Muscle layer of duodenum (tissue), 2 donors: ENCODE measurements around the gene CLK1.

Source experiments
- H3K27ac ChIP-seq: one replicate; pipeline ENCODE4 v1.7.0; 2013; ENCODE audit warnings: mild to moderate bottlenecking, low read length
- H3K27me3 ChIP-seq: one replicate; pipeline ENCODE4 v1.7.0; 2013; ENCODE audit warnings: low read depth, mild to moderate bottlenecking, control low read depth, low read length
- H3K36me3 ChIP-seq, 2 donors: one replicate each; pipeline ENCODE4 v1.7.0; 2013; ENCODE audit warnings: low read length in 2 of 2, control low read depth in 1 of 2, mild to moderate bottlenecking in 1 of 2; ENCODE audit not compliant: insufficient read depth in 2 of 2, control insufficient read depth in 1 of 2
- H3K4me1 ChIP-seq, 2 donors: one replicate each; pipeline ENCODE4 v1.7.0; 2013; ENCODE audit warnings: low read length in 2 of 2, mild to moderate bottlenecking in 2 of 2, control low read depth in 1 of 2, moderate library complexity in 1 of 2; ENCODE audit not compliant: insufficient read depth in 2 of 2, control insufficient read depth in 1 of 2
- H3K4me3 ChIP-seq, 2 donors: one replicate each; pipeline ENCODE4 v1.7.0; 2013; ENCODE audit warnings: low read length in 2 of 2, low read depth in 1 of 2, mild to moderate bottlenecking in 1 of 2
- H3K9me3 ChIP-seq, 2 donors: one replicate each; pipeline ENCODE4 v1.7.0; 2013; ENCODE audit warnings: low read length in 2 of 2, control low read depth in 1 of 2, mild to moderate bottlenecking in 1 of 2; ENCODE audit not compliant: control insufficient read depth in 1 of 2
- donor health status: healthy.

The CLK1 gene

GRCh38 chr2:200850512-200851256, 13.8 kb downstream of the CLK1 start:
- H3K4me1 ChIP-seq = no peaks in the 10 kb centered on the region
- H3K27me3 ChIP-seq = no peaks in the 10 kb centered on the region
- H3K36me3 ChIP-seq = peaks cover 36 to 49% of the 10 kb centered on the region in 2 donors
- H3K27ac ChIP-seq = no peak overlapping the region
- no peaks in the 10 kb centered on the region for H3K9me3 ChIP-seq
- H3K4me3 ChIP-seq = no peak overlapping the region

DNA sequence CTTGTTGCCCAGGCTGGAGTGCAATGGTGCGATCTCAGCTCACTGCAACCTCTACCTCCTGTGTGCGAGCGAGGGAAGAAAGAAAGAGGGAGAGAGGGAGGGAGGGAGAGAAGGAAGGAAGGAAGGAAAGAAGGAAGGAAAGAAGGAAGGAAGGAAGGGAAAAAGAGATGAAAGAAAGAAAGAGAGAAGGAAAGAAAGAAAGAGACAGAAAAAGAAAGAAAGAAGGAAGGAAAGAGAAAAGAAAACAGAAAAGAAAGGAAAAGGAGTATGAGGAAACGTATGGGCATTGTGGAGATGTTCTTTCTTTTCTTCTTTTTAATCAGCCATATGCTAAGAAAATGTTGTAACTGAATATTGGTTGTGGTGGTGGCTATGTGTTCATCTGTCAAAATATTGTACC, 16.5 kb downstream of the CLK1 start:
- Histone ChIP-seq H3K4me3 (no peak overlapping the region), H3K36me3 (peaks cover 16 to 22% of the 10 kb centered on the region in 2 donors), H3K9me3 (no peaks in the 10 kb centered on the region), H3K27me3 (no peaks in the 10 kb centered on the region), H3K27ac (no peak overlapping the region), H3K4me1 (no peaks in the 10 kb centered on the region)

- Histone ChIP-seq H3K27me3 (no peaks in the 10 kb centered on the region), H3K4me3 (no peak overlapping the region), H3K4me1 (no peaks in the 10 kb centered on the region)
Observed at GRCh38 chr2:200847269-200847668, 17.2 kb downstream of the CLK1 start.

DNA sequence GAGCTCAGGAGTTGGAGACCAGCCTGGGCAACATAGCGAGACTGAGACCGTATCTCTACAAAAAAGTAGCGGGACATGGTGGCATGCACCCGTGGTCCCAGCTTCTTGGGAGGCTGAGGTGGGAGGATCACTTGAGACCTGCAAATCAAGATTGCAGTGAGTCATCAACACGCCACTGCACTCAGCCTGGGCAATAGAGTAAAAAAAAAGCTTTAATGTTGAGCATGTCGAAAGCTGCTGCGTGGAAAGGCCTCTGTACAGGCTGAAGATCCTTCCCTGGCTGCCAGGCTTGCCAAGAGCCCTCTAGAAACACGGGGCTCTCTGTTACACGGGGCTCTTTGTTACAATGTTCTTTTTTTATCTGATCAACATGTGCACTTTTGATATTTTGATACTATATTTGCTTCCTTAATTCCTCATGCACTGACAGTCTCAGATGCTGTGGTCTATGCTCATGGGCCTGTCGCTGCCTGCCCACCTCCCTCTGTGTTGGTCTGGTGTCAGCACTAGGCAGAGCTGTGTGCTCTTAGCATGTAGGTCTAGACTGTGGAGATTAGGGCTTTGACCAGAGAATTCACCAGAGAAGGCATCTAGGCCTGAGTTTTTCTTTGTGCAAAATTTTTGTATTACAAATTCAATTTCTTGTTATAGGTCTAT, 18.7 kb downstream of the CLK1 start:
- Histone ChIP-seq H3K4me1 (no peaks in the 10 kb centered on the region), H3K4me3 (no peak overlapping the region), H3K36me3 (peaks cover 0 to under 1% of the 10 kb centered on the region in 2 donors), H3K27me3 (no peaks in the 10 kb centered on the region), H3K9me3 (no peaks in the 10 kb centered on the region), H3K27ac (no peak overlapping the region)

More at GRCh38 chr2:200847269-200847668, 17.2 kb downstream of the CLK1 start:
- H3K36me3 ChIP-seq = peaks cover 9 to 15% of the 10 kb centered on the region in 2 donors
- H3K9me3 ChIP-seq = no peaks in the 10 kb centered on the region
- H3K27ac ChIP-seq = no peak overlapping the region

DNA sequence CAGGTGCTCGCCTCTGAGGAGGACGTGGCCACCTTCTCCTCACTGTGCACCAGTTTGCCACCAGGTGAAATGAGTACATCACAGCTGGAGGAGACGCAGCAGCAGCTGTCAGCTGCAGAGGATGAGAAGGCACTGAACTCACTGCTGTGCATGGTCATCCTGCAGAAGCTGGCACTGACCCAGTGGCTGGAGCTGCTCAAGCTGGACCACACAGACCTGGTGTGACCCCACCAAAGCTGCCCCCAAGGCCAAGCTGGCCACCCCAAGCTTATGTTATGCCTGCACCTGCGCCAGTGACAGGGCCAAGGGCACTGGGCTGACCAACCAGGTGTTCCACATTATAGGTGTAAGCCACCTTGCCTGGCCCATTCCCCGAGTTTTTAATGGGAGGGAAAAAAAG, 19.3 kb downstream of the CLK1 start:
- no peaks in the 10 kb centered on the region for H3K27me3 ChIP-seq
- no peaks in the 10 kb centered on the region for H3K9me3 ChIP-seq
- H3K27ac ChIP-seq = no peak overlapping the region
- no peaks in the 10 kb centered on the region for H3K4me1 ChIP-seq
- H3K36me3 ChIP-seq = no peaks in the 10 kb centered on the region
- H3K4me3 ChIP-seq = no peak overlapping the region

DNA sequence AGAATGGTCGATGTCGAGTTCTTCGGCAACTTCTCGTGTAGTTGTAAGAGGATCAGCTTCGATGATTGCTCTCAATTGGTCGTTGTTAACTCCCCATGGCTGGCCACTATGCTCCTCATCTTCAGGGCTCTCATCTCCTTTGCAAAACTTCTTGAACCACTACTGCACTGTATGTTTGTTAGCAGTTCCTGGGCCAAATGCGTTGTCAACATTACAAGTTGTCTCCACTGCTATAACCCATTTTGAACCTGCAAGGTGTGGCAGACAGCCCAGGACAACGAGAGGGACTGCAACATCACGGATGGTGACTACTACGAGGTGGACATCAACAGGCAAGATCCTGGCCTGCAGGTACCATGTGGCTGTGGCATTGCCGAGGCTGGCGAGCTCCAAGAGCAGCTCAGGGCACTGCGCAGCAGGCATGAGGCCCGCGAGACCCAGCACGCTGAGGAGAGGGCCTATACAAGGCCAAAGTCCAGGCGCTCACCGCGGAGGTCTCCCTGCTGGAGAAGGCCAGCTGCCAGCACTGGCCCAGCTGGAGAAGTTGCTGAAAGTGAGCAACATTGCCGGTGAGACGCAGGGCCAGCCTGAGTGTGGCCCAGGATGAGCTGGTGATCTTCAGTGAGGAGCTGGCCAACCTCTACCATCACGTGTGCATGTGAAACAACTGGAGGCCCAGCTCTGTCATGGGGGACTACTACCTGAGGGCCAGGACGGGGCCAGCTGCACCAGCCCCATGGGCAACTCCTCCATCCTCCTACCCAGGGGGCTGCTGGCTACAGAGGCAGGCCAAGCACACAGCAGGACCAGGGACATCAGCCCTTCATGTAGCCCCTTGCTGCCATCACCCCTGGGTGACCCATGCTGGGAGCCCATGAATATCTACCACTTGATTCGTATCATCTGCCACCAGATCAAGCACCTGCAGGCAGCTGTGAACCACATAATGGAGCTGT, 20.2 kb downstream of the CLK1 start:
- Histone ChIP-seq H3K4me3 (no peak overlapping the region), H3K9me3 (no peaks in the 10 kb centered on the region), H3K36me3 (no peaks in the 10 kb centered on the region), H3K4me1 (no peaks in the 10 kb centered on the region), H3K27ac (no peak overlapping the region), H3K27me3 (no peaks in the 10 kb centered on the region)

- Histone ChIP-seq H3K36me3 (no peaks in the 10 kb centered on the region), H3K27ac (no peak overlapping the region), H3K4me1 (no peaks in the 10 kb centered on the region), H3K9me3 (peaks cover 4 to 7% of the 10 kb centered on the region in 2 donors), H3K27me3 (no peaks in the 10 kb centered on the region), H3K4me3 (no peak overlapping the region)
Observed at GRCh38 chr2:200839513-200839912, 24.9 kb downstream of the CLK1 start.

DNA sequence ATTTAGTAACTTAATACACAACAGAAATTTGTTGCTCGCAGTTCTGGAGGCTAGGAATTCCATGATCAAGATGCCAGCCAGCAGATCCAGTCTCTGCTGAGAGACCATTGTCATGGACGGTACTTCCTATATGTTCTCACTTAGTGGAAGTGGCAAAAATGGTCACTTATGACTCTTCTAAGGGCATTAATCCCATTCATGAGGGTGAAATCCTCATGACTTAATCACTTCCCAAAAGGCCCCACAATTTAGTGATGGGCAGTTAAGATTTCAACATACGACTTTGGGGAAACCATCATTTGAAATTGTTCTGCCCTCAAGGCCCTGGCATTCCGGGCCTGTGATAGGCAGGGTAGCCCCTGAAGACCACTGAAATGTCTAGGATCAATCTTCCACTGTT, 29.8 kb downstream of the CLK1 start:
- no peaks in the 10 kb centered on the region for H3K27me3 ChIP-seq
- no peaks in the 10 kb centered on the region for H3K36me3 ChIP-seq
- no peaks in the 10 kb centered on the region for H3K4me1 ChIP-seq
- peaks cover 4 to 7% of the 10 kb centered on the region in 2 donors for H3K9me3 ChIP-seq
- H3K27ac ChIP-seq = no peak overlapping the region
- H3K4me3 ChIP-seq = no peak overlapping the region

- H3K4me3 ChIP-seq = no peak overlapping the region
- peaks cover 0 to 3% of the 10 kb centered on the region in 2 donors for H3K36me3 ChIP-seq
- no peak overlapping the region for H3K27ac ChIP-seq
- peaks cover 0 to 3% of the 10 kb centered on the region in 2 donors for H3K4me1 ChIP-seq
- H3K27me3 ChIP-seq = no peaks in the 10 kb centered on the region
- H3K9me3 ChIP-seq = no peaks in the 10 kb centered on the region
Observed at GRCh38 chr2:200829258-200829655, 35.2 kb downstream of the CLK1 start.

GRCh38 chr2:200828572-200829257, 35.7 kb downstream of the CLK1 start:
- Histone ChIP-seq H3K4me3 (no peak overlapping the region), H3K4me1 (peaks cover 0 to 3% of the 10 kb centered on the region in 2 donors), H3K27ac (no peak overlapping the region), H3K9me3 (no peaks in the 10 kb centered on the region), H3K36me3 (peaks cover 3 to 4% of the 10 kb centered on the region in 2 donors), H3K27me3 (no peaks in the 10 kb centered on the region)
